Measurements from ENCODE around the gene NBPF3.

DNA sequence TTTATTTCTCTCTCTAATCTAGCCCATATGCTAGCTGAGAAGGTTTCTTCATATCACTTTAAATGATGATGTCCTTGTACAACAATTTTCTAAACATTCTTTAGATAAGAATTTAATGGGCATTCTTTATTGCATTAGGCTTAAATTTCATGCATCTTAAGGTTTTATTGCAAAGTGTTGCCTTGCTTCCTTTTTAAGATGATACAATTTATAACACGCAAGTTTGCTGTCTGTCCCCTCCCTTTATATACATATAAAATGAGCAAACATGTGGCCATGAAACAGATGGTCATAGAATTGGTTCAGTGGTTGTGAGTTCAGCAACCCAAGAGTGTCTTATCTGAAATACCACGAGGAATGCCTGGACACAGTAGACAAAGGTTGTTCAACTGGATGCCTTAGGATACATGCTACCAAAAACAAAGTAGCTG lies 12.1 kb downstream of the NBPF3 start:
- TF ChIP-seq POLR2A (IDR thresholded peaks at IDR 0.05) (no peak), CTCF (IDR thresholded peaks at IDR 0.05) (no peak), POLR2AphosphoS5 (IDR thresholded peaks at IDR 0.05) (no peak)

All from gastroesophageal sphincter (tissue), 3 donors.